HG02610 (cell line): ENCODE data around the gene FBXL7.

Experiments used
- ATAC-seq: cut with Tn5 transposase; IDR thresholded peaks from one replicate; pipeline ENCODE4 v1.9.1; 2021; ENCODE audit warnings: mild to moderate bottlenecking, moderate library complexity; ENCODE audit not compliant: unreplicated experiment

Gene FBXL7

GRCh38 chr5:15610216-15610615 is 110.2 kb downstream of the FBXL7 start:
- ATAC-seq, result no peak

GRCh38 chr5:15611008-15611407 is 111.0 kb downstream of the FBXL7 start:
- no peak for ATAC-seq

GRCh38 chr5:15612915-15613635 is 113.1 kb downstream of the FBXL7 start:
- ATAC-seq, result no peak

GRCh38 chr5:15614679-15615078 is 114.7 kb downstream of the FBXL7 start:
- no peak for ATAC-seq

GRCh38 chr5:15615859-15616258 is 115.9 kb downstream of the FBXL7 start:
- ATAC-seq, result no peak

GRCh38 chr5:15618938-15619337 is 119.0 kb downstream of the FBXL7 start:
- ATAC-seq, result no peak

GRCh38 chr5:15620501-15620900 is 120.5 kb downstream of the FBXL7 start:
- ATAC-seq, result no peak

GRCh38 chr5:15621094-15621493 is 121.1 kb downstream of the FBXL7 start:
- ATAC-seq, result no peak

- no peak for ATAC-seq
Measured at GRCh38 chr5:15623794-15624193, 123.8 kb downstream of the FBXL7 start.

- no peak for ATAC-seq
Measured at GRCh38 chr5:15627109-15627508, 127.1 kb downstream of the FBXL7 start.

GRCh38 chr5:15627647-15628046 is 127.7 kb downstream of the FBXL7 start:
- ATAC-seq, result no peak

GRCh38 chr5:15630441-15630840 is 130.5 kb downstream of the FBXL7 start:
- no peak for ATAC-seq

- ATAC-seq, result no peak
Measured at GRCh38 chr5:15634591-15635288, 134.8 kb downstream of the FBXL7 start.

GRCh38 chr5:15635289-15635616 is 135.3 kb downstream of the FBXL7 start:
- ATAC-seq, result no peak

GRCh38 chr5:15637345-15637744 is 137.4 kb downstream of the FBXL7 start:
- ATAC-seq, result no peak

- no peak for ATAC-seq
Measured at GRCh38 chr5:15637886-15638285, 137.9 kb downstream of the FBXL7 start.

GRCh38 chr5:15638296-15638695 is 138.3 kb downstream of the FBXL7 start:
- ATAC-seq, result no peak

GRCh38 chr5:15639288-15639687 is 139.3 kb downstream of the FBXL7 start:
- no peak for ATAC-seq

- no peak for ATAC-seq
Measured at GRCh38 chr5:15640116-15640515, 140.1 kb downstream of the FBXL7 start.

- no peak for ATAC-seq
Measured at GRCh38 chr5:15643731-15644130, 143.8 kb downstream of the FBXL7 start.

GRCh38 chr5:15645381-15646160 is 145.6 kb downstream of the FBXL7 start:
- no peak for ATAC-seq

- no peak for ATAC-seq
Measured at GRCh38 chr5:15646371-15646770, 146.4 kb downstream of the FBXL7 start.
